Nephron (organoid): ENCODE measurements around the gene IRF8.

Experiments used
- H3K27ac Mint-ChIP-seq, 3 experiments: 2 replicates each; pipeline ENCODE4 v1.8.0; 2020; ENCODE audit warnings: mixed read lengths in 3 of 3, mild to moderate bottlenecking in 2 of 3, moderate library complexity in 1 of 3
- H3K27me3 Mint-ChIP-seq: 2 replicates; pipeline ENCODE4 v1.8.0; 2021; ENCODE audit warnings: low read depth, mild to moderate bottlenecking, moderate library complexity, mixed read lengths
- H3K36me3 Mint-ChIP-seq: 2 replicates; pipeline ENCODE4 v1.8.0; 2020; ENCODE audit warnings: low read depth, mixed read lengths
- H3K4me1 Mint-ChIP-seq: 2 replicates; pipeline ENCODE4 v1.8.0; 2020; ENCODE audit warnings: mixed read lengths
- H3K4me3 Mint-ChIP-seq, 3 experiments: 2 replicates each; pipeline ENCODE4 v1.8.0; 2020; ENCODE audit warnings: mild to moderate bottlenecking in 3 of 3, mixed read lengths in 3 of 3, moderate library complexity in 2 of 3
- H3K9me3 Mint-ChIP-seq: 2 replicates; pipeline ENCODE4 v1.8.0; 2020; ENCODE audit warnings: mixed read lengths
- CTCF ChIP-seq, 3 experiments: fragments of 200-600 bp; sonication (generic); IDR thresholded peaks; one replicate each; pipeline ENCODE4 v1.5.0; 2021; ENCODE audit warnings: antibody characterized with exemption in 3 of 3; ENCODE audit not compliant: unreplicated experiment in 3 of 3

IRF8 gene

GRCh38 chr16:85961988-85962915, 63.3 kb downstream of the IRF8 start:
- H3K9me3 Mint-ChIP-seq = no peaks in the 10 kb centered on the region
- peak overlapping the region in 1 of 3 experiments; percentile 14 for H3K27ac Mint-ChIP-seq
- H3K36me3 Mint-ChIP-seq = no peaks in the 10 kb centered on the region
- H3K4me1 Mint-ChIP-seq = peaks cover 15% of the 10 kb centered on the region
- peaks cover 48% of the 10 kb centered on the region for H3K27me3 Mint-ChIP-seq
- no peak for TF ChIP-seq CTCF (IDR thresholded peaks at IDR 0.05; ENCODE audit: unreplicated experiment in 3 of 3)
- no peak overlapping the region for H3K4me3 Mint-ChIP-seq

GRCh38 chr16:85963753-85964285, 64.9 kb downstream of the IRF8 start:
- no peaks in the 10 kb centered on the region for H3K9me3 Mint-ChIP-seq
- no peaks in the 10 kb centered on the region for H3K36me3 Mint-ChIP-seq
- H3K27me3 Mint-ChIP-seq = peaks cover 59% of the 10 kb centered on the region
- TF ChIP-seq CTCF (IDR thresholded peaks at IDR 0.05; ENCODE audit: unreplicated experiment in 3 of 3) = no peak
- peaks cover 21% of the 10 kb centered on the region for H3K4me1 Mint-ChIP-seq
- H3K27ac Mint-ChIP-seq = peak overlapping the region; percentile 38 to 61 (median 60)
- peak overlapping the region in 1 of 3 experiments; percentile 24 for H3K4me3 Mint-ChIP-seq

GRCh38 chr16:85965125-85965524, 66.2 kb downstream of the IRF8 start:
- no peak for TF ChIP-seq CTCF (IDR thresholded peaks at IDR 0.05; ENCODE audit: unreplicated experiment in 3 of 3)
- Mint-ChIP-seq H3K27me3 (peaks cover 67% of the 10 kb centered on the region), H3K36me3 (no peaks in the 10 kb centered on the region), H3K4me3 (no peak overlapping the region), H3K27ac (no peak overlapping the region), H3K4me1 (peaks cover 34% of the 10 kb centered on the region), H3K9me3 (no peaks in the 10 kb centered on the region)

DNA sequence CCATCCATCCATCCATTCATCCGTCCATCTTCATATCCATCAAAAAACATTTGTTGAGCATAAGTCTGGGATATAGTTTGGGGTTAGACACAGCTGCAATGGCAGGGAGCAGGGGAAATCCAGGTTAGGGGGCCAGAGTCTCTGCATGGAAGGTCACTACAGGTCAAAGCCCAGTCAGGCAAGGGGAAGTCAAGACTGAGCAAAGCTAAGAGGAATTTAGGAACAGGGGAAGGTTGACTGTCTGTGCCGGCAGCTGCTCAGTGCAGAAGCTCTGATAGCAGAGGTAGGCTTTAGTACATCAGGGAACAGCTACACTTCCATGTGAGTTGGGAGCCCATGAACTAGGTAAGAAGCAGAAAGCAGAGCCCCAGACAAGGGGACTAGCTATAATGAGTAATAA, 68.1 kb downstream of the IRF8 start:
- H3K36me3 Mint-ChIP-seq = no peaks in the 10 kb centered on the region
- TF ChIP-seq CTCF (IDR thresholded peaks at IDR 0.05; ENCODE audit: unreplicated experiment in 3 of 3) = no peak
- no peak overlapping the region for H3K4me3 Mint-ChIP-seq
- peaks cover 50% of the 10 kb centered on the region for H3K4me1 Mint-ChIP-seq
- H3K9me3 Mint-ChIP-seq = no peaks in the 10 kb centered on the region
- no peak overlapping the region for H3K27ac Mint-ChIP-seq
- peaks cover 56% of the 10 kb centered on the region for H3K27me3 Mint-ChIP-seq

DNA sequence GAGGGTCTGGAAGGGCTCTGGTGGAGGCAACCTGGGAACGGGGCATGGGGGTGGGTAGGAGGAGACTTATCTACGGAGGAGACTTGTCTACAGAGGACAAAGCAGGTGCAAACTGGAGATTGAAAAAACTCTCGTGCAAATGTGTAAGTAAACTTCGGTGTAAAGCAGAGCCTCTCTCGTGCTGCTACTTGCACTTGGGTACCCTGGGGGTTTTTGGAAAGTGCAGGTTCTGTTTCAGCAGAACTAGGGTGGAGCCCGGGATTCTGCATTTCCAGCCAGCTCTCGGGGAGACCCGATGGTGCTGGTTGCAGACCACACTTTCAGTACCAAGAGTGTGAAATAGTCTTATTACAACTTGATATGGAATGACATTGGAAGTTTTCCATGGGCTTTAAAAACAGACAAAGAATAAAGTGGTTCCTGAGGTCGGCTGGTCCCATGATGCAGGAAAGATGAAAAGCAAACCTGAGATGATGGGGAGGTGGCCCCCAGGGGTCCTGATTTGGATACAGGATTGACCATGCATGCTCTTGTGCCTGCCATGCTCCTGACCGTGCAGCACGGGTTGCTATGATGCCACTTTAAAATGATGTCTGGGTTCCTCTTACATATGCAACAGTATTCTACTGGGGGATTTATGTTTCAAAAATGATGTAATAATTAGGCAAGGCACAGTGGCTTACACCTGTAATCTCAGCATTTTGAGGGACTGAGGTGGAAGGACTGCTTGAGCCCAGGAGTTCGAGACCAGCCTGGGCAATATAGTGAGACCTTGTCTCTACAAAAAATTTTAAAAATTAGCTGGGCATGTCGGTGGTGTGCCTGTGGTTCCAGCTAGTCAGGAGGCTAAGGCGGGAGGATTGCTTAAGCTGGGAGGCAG, 69.3 kb downstream of the IRF8 start:
- Mint-ChIP-seq H3K4me1 (peaks cover 51% of the 10 kb centered on the region), H3K4me3 (no peak overlapping the region), H3K27ac (peak overlapping the region in 1 of 3 experiments; percentile 88), H3K9me3 (no peaks in the 10 kb centered on the region), H3K27me3 (peaks cover 56% of the 10 kb centered on the region), H3K36me3 (no peaks in the 10 kb centered on the region)
- no peak for TF ChIP-seq CTCF (IDR thresholded peaks at IDR 0.05; ENCODE audit: unreplicated experiment in 3 of 3)
